ENCODE results near the gene SLC34A3. TPM values are rescaled to one million over a fixed set of nuclear protein-coding genes. Genes with fewer than 3 reads are reported as not detected.

SLC34A3 gene
- total RNA-seq, 2 donors from 2014 or later: not detected

- H3K4me1 ChIP-seq: peaks cover 2% of the 10 kb centered on the region
- H3K36me3 ChIP-seq: no peaks in the 10 kb centered on the region
- no peak for TF ChIP-seq CTCF (IDR thresholded peaks at IDR 0.05)
- H3K27ac ChIP-seq: no peak overlapping the region
- intact Hi-C loops (cut with DNase I): no loop called here
- no peaks in the 10 kb centered on the region for H3K9me3 ChIP-seq
- DNase-seq: no peak
- no peaks in the 10 kb centered on the region for H3K27me3 ChIP-seq
- H3K9ac ChIP-seq (ENCODE audit: low read depth in 2 of 2, low read length in 2 of 2): no peak overlapping the region
- no peak overlapping the region for H3K4me3 ChIP-seq
Measured at GRCh38 chr9:137211532-137211931, 19.2 kb upstream of the SLC34A3 start.

GRCh38 chr9:137212520-137212919 is 18.2 kb upstream of the SLC34A3 start:
- Histone ChIP-seq H3K9ac (ENCODE audit: low read depth in 2 of 2, low read length in 2 of 2) (no peak overlapping the region), H3K27ac (no peak overlapping the region), H3K4me3 (no peak overlapping the region), H3K36me3 (no peaks in the 10 kb centered on the region), H3K9me3 (no peaks in the 10 kb centered on the region), H3K4me1 (no peaks in the 10 kb centered on the region), H3K27me3 (no peaks in the 10 kb centered on the region)
- TF ChIP-seq CTCF (IDR thresholded peaks at IDR 0.05): no peak
- no peak for DNase-seq
- intact Hi-C loops (cut with DNase I): no loop called here

DNA sequence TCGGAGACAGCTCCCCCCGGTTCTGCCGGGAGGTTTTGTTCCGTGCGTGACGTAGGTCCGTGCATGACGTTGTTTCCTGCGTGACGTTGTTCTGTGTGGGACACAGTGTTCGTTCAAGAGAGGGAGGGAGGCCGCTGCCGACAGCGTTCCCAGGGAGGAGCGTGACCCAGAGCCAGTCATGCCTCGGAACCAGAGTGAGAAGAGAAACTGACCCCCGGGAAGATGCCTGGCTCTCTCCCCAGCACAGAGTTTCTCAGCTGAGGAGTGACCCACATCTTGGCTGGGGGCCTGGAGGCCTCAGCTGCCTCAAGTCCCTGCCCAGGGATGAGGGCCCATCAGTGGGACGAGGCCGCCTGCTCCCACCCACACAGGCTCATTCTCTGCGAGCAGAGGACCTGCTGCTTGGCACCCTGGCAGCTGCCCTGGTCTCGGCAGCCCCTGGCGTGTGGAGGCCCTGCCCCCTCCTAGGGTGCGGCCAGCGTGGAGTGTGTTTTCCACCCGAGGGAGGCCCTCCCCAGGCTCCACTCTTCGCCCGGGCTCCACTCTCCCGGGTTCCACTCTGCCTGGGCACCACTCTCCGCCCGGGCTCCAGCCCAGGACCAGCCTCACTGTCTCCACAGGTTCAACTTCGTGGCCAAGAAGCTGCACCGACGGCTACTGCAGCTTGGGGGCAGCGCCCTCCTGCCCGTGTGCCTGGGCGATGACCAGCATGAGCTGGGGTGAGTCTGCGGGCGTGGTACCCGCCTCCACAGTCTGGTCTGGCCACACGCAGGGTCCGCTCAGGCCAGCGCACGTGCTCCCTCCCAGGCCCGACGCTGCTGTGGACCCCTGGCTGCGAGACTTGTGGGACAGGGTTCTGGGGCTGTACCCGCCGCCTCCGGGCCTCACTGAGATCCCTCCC is 17.3 kb upstream of the SLC34A3 start:
- Histone ChIP-seq H3K4me1 (no peaks in the 10 kb centered on the region), H3K27ac (no peak overlapping the region), H3K36me3 (no peaks in the 10 kb centered on the region), H3K27me3 (no peaks in the 10 kb centered on the region), H3K4me3 (no peak overlapping the region), H3K9ac (ENCODE audit: low read depth in 2 of 2, low read length in 2 of 2) (no peak overlapping the region), H3K9me3 (no peaks in the 10 kb centered on the region)
- no peak for DNase-seq
- TF ChIP-seq CTCF (IDR thresholded peaks at IDR 0.05): no peak
- intact Hi-C loops (cut with DNase I): no loop called here

- H3K27ac ChIP-seq: no peak overlapping the region
- H3K9ac ChIP-seq (ENCODE audit: low read depth in 2 of 2, low read length in 2 of 2): no peak overlapping the region
- no peak for TF ChIP-seq CTCF (IDR thresholded peaks at IDR 0.05)
- no peak for DNase-seq
- H3K9me3 ChIP-seq: no peaks in the 10 kb centered on the region
- no peak overlapping the region for H3K4me3 ChIP-seq
- intact Hi-C loops (cut with DNase I): no loop called here
- no peaks in the 10 kb centered on the region for H3K27me3 ChIP-seq
- no peaks in the 10 kb centered on the region for H3K4me1 ChIP-seq
- H3K36me3 ChIP-seq: no peaks in the 10 kb centered on the region
Measured at GRCh38 chr9:137214620-137215019, 16.1 kb upstream of the SLC34A3 start.

- H3K4me1 ChIP-seq: no peaks in the 10 kb centered on the region
- H3K36me3 ChIP-seq: no peaks in the 10 kb centered on the region
- no peak for DNase-seq
- no peak overlapping the region for H3K4me3 ChIP-seq
- intact Hi-C loops (cut with DNase I): no loop called here
- H3K27ac ChIP-seq: no peak overlapping the region
- H3K9ac ChIP-seq (ENCODE audit: low read depth in 2 of 2, low read length in 2 of 2): no peak overlapping the region
- H3K27me3 ChIP-seq: no peaks in the 10 kb centered on the region
- TF ChIP-seq CTCF (IDR thresholded peaks at IDR 0.05): no peak
- no peaks in the 10 kb centered on the region for H3K9me3 ChIP-seq
Measured at GRCh38 chr9:137215196-137215986, 15.3 kb upstream of the SLC34A3 start.
